Stimulated activated CD8-positive, alpha-beta memory T cell treated with anti-CD3 and anti-CD28 coated beads, Interleukin-4, amount 100 ng/mL, for 48 hours (primary cell): ENCODE measurements around the gene UBR1.
"Not testable (repeated sequence)": the region's sequence is repeated elsewhere in the genome, so short reads cannot be mapped to it uniquely, and the experiment has no call there.

Source experiments
- DNase-seq: peaks from one replicate; pipeline ENCODE4 v3.0.0-alpha.2; 2020

The UBR1 gene

DNA sequence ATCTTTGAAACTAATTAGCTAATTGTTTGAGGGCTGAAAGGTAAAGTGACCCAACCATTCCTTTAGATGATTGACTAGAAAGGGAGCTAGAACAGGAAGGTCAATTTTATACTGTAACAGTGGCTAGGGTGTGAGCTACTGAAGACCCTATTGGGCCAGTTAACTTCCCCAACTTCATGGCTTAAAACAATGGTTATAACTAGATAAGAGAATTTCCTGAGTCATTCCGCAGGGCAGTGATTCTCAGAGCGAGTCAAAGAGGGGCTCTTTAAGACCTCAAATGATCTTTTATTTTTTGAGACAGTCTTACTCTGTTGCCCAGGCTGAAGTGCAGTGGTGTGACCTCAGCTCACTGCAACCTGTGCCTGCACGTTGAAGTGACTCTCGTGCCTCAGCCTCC lies 151.5 kb downstream of the UBR1 start:
- no peak for DNase-seq

DNA sequence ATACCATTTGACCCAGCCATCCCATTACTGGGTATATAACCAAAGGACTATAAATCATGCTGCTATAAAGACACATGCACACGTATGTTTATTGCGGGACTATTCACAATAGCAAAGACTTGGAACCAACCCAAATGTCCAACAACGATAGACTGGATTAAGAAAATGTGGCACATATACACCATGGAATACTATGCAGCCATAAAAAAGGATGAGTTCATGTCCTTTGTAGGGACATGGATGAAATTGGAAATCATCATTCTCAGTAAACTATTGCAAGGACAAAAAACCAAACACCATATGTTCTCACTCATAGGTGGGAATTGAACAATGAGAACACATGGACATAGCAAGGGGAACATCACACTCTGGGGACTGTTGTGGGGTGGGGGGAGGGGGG lies 156.9 kb downstream of the UBR1 start:
- not testable (repeated sequence) for DNase-seq

DNA sequence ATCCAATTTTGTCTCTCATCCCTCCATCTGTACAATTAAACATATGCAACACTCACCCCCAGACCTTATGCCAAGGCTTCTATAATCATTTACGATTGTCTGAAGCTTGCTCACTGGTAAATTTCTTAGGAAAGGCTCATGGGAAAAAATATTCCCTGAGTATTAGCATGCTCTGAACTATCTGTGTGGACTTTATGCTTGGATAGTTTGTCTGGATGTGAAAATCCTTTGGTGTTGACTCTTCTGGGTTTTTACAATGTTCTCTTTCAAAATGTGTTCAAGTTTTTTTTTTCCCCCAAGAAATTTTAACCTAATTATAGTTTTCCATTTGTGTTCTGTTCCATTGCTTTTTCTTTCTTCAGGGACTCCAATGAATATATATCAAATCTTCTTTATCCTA lies 165.3 kb downstream of the UBR1 start:
- DNase-seq, result no peak

DNA sequence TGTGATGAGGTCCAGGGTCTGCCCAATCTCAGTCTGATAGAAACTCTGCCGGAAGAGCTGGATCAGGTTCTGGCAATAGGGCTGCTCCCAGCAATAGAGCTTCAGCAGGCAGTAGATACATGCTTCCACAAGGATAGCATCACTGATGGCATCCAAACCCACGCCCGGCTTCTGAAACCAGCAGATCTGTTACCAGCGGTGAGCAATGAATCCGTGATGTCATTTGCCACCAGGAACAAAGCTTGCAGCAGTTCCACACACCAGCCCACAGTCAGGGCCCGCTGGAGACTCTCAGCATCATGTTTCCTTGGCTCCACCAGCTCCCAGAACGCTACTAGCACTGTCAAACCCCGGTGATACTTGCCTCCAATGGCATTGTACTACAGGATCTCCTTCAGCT lies 166.0 kb downstream of the UBR1 start:
- DNase-seq, result no peak

DNA sequence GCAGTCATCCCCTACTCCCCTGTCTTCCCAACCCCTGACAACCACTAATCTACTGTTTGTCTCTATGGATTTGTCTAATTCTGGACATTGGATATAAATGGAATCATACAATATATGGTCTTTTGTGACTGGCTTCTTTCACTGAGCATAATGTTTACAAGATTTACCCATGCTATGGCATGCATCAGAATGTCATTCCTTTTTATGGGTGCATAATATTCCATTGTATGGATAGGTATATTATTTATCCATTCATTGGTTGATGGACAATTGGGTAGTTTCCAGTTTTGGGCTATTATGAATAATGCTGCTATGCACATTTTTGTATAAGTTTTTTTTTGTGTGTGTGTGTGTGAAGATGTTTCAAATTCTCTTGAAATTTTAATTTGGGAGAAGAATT lies 168.7 kb downstream of the UBR1 start:
- no peak for DNase-seq

DNA sequence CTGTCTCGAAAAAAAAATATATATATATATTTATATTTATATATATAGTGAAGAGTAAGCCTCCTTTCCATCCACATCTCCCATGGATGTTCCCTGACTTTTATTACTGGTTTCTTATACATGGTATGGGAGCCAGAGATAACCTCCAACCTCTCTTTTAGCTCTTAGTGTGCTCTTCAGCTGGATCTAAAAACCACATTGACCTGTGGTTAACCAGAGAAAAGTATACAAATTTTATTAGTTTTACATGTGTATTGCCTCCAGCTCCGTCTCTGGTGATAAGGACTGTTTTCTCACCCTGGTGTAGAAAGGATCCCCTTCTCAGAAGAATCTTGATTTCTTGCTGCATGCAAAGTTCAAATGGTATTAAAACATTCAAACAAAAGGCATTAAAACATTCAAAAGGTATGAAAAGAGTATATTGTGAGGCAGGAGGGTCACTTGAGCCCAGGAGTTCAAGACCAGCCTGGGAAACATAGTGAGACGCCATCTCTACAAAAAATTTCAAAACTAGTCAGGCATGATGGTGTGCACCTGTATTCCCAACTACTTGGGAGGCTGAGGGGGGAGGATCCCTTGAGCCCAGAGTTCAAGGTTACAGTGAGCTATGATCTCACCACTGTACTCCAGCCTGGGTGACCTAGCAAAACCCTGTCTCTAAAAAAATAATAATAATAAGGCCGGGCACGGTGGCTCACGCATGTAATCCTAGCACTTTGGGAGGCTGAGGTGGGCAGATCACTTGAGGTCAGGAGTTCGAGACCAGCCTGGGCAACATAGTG lies 171.8 kb downstream of the UBR1 start:
- no peak for DNase-seq

DNA sequence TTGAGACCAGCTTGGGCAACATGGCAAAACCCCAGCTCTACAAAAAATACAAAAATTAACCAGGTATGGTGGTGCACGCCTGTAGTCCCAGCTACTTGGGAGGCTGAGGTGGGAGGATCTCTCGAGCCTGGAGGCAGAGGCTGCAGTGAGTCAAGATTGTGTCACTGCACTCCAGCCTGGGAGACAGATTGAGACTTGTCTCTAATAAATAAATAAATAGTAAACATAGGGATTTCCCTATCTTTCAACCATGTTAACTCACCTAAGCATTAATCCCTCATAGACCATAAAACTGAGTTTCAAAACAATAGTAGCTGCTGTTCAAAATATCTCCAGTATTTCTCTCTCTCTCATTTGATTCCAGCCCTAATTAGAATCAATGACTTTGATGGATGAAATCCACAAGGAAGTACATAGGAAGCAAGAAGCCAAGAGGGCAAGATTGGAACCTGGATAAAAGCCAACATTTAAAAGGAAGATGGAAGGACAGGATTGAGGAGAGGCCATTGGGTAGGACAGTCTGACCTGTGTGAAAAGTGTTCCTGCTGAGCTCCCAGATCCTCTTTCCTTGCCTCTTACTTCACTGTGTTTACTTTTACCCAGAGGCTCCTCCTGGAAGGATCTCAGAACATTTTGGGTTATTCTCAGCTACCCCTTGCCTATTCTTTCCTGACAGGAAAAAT lies 172.9 kb downstream of the UBR1 start:
- DNase-seq, result no peak

DNA sequence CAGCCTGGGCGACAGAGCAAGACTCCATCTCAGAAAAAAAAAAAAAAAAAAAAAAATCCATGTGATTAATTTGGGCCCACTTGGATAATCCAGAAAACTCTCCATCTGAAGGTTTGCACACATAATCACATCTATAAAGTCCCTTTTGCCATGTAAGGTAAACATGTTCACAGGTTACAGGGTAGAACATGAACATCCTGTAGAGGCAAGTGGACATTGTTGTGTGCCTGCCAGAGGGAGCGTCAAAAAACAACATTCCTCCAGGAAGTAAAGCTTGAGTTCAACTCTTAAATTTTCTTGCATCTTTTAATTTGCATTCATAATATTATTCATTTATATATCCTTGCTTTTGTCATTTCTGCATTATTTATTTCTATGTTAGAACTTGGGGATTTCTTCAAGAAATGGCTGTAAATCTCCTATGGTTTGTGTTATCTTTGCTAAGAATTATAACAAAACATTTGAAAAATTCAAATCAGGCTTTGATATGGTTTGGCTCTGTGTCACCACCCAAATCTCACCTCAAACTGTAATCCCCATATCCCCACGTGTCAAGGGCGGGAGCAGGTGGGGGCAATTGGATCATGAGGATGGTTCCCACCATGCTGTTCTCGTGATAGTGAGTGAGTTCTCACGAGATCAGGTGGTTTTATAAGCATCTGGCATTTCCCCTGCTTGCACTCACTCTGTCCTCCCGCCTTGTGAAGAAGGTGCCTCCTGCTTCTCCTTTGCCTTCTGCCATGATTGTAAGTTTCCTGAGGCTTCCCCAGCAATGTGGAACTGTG lies 173.9 kb downstream of the UBR1 start:
- no peak for DNase-seq

DNA sequence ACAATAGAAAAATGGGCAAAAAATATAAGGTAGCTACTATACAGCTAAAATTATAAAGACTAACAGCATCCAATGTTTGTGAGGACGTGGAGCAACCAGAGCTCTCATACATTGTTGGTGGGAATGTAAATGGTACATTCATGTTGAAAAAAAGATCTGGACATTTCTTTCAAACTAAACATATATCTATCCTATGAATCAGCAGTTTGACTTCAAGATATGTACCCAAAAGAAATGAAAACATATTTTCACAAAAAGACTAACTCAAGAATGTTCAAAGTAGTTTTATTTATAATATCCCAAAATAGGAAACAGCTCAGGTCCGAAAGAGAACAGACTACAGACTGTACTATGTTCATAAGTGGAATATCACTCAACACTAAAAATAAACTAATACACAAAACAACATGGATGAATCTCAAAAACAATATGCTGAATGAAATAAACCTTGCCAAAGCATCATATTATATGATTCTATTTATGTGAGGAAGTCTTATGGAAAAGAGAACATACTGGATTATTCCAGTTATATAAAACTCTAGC lies 176.5 kb downstream of the UBR1 start:
- no peak for DNase-seq

DNA sequence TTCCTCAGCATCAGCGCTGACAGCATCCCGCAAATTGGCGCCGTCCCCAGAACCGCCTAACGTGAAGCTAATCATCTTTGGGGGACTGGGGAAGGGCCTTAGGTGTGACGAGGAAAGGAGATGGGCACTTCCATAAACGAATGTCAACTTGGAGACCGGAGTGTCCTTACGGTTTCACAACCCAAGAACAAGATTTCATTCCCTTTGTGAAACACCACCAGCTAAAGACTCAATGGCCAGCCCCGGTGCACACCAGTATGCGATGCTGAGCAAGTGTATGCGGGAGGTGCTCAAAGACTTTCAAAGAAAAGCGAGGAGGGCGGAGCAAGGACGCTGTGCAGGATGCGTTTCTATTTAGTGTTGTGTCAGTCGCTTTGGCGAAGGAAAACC lies 184.5 kb downstream of the UBR1 start:
- peak; percentile 60 for DNase-seq

DNA sequence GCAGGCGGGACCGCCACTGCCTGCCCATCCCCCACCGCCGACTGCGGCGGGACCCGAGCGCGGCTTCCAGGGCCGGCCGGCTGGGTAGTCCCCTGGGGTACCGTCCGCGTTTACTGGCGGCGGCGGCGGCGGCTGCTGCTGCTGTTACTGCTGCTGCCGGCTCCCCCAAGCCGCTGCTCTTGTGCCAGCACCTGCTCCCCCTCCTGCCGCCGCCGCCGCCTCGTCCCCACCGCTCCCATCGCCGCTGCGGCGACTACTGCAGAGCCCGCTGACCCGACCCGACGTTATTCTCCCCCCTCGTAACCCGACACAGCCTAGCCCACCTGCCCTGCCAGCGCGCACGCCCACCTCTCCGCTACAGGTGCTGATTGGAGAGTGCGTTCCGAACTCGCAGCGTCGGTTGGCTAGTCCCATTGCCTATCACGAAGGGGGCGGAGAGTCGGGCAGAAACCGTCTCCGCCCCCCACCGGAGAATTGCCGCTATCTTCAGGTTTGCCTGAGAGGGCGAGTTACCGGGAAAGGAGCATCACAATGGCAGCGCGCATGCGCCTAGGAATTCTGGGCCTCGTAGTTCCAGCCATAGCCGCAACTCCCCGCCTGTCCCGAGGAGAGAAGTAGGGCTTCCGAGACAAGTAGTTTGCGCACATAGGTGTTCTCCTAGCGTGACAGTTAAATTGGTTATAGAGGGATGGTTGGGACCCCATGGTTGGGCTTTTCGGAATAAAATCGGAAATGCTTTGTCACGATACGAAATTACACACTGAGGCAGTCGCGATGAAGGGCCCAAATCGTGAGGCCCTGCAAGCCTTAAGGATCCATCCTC lies 185.1 kb downstream of the UBR1 start, which contains the start of gene TTBK2:
Gene TTBK2, minus strand, starts transcription at position 260 of the 823 bp plus-strand sequence. CDS start 42,161 bp downstream, outside the sequence.
- DNase-seq, result peak; percentile 97

DNA sequence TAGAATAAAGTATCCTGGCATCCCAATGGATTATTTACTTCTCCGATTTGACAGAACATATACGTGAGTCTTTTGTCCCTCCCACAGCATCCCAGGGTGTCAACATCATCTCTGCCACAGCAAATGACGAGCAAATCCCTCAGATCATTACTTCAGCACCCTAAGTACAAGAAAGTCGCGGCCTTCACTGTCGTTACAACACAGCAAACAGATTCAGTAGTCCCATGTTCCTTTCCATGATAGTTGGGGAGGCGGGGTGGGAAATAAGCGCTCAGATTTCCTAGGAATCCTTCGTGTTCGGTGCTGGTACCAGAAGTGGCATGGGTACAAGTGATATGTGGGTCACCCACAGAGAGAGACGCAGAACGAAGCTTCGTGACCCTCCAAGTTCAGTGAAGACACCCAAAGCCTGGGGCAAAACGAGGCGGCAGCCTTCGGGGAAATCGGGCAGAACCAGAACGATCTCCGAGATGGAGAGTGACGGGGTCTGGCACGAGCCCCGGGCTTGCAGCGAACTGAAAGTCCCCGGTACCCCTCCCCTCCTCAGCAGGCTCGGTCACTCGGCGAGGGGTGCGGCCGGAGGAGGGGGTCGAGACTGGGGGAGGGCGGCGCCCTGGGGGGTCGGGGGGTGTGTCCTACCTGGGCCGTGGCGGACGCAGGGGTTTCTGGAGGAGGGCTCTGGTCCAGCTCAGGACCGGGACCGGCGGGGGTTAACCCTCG lies 185.9 kb downstream of the UBR1 start:
- peak; percentile 49 for DNase-seq

DNA sequence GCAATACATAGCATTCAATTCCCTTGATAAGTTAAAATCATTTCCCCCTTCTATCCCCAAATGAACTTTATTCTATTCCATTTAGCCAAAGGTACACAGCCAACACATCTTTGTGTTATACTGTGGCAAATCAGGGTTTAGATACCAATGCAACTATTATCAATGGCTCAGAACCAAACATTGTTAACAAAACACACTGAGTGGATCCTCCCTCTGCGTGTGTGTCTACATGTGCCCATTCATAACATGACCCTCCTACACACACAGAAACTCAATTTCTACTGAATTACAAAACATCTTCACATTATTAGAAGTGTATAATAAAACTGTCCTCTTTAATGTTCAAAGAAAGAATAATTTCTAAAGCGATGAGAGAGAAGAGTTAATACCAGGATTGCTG lies 186.5 kb downstream of the UBR1 start:
- DNase-seq, result no peak

DNA sequence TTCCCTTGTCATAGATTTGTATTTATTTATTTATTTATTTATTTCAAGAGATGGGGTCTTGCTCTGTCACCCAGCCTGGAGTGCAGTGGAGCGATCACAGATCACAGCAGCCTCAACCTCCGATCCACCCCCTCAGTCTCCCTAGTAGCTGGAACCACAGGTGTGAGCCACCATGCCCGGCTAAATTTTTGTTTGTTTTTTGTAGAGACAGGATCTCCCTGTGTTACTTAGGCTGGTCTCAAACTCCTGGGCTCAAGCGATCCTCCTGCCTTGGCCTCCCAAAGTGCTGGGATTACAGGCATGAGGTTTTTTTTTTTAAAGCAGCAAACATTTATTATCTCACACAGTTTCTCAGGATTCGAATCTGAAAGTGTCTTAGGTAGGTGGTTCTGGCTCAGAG lies 187.8 kb downstream of the UBR1 start:
- DNase-seq, result no peak

DNA sequence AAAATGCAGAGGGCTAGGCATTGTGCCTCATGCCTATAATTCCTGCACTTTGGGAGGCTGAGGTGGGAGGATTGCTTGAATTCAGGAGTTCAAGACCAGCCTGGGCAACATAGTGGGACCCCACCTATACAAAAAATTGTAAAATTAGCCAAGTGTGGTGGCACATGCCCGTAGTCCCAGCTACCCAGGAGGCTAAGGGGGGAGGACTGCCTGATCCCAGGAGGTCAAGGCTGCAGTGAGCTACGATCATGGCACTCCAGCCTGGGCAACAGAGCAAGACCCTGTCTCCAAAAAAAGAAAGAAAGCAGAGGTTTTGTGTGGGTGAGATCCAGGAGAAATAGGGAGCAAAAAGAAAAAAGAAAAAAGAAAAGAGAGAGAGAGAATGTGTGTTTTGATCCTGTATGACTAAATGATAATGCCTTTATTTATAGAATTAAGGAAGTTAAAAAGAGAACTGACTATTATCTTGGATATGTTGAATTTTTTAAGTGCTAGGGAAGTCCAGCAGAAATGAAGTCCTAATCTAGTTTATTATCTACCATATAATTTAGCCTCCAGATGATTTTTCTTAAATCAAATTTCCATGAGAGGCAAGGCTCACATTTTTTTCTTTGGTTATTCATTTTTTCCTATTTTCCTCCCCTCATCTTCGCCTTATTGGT lies 190.1 kb downstream of the UBR1 start:
- no peak for DNase-seq

DNA sequence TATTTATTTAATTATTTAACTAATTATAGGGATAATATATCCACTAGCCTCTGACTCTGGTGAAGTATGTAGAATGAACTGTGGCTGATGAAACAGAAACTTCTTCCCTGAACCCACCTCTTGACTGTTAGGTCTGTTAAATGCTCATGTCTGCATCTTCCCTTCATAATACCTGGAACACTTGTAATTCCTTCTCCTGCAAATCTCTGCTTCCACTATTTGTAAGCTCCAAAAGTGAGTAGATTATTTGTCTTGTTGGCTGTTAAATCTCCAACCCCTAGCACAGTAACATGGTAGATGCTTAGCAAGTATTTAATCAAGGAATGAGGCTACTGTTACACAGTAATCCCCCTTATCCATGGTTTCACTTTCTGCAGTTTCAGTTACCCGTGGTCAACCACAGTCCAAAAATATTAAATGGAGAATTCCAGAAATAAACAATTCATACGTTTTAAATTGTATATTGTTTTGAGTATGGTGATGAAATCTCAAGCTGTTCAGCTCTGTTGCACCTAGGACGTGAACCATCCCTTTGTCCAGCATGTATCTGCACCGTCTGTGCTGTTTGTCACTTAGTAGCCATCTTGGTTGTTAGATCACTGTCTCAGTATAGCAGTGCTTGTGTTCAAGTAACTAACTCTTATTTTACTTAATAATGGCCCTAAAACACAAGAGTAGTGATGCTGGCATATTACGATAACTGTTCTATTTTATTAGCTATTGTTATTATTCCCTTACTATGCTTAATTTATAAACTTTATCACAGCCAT lies 190.9 kb downstream of the UBR1 start:
- no peak for DNase-seq

DNA sequence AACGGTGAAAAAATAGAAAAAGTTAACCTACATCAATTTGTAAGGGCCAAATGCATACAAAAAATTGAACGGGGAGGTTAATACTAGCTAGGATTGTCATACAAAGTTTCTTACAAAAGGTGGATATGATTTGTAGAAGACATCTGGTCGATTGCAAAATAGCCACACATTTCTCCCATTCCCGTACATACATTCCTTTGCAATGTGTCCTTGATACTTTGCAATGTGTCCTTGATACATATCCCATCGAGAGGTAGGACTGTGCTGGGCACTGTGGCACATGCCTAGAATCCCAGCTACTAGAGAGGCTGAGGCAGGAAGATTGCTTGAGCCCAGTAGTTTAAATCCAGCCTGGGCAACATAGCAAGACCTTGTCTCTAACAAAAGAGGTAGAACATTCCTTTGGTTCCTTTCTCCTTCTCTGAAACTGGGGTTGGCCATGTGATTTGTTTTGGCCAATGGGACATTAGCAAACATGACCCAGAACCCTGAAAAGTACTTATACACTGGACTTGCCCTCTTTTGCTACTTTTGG lies 194.7 kb downstream of the UBR1 start:
- no peak for DNase-seq

DNA sequence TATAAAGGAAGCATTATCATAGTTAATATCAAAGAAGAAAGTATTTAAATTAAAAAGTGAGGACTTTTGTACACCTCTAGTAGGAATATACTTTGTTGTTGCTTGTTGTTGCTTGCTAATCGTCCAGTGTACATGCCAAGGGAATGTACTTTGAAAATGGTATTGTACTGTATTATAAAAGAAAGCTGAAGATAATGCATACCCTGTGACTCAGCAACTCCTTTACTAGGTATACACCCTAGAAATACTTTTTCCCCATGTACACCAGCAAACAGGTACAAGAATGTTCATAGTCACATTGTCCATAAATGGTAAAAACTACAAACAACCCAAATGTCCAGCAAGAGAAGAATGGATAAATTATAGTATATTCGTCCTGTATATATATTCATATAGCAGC lies 197.3 kb downstream of the UBR1 start:
- DNase-seq, result no peak

DNA sequence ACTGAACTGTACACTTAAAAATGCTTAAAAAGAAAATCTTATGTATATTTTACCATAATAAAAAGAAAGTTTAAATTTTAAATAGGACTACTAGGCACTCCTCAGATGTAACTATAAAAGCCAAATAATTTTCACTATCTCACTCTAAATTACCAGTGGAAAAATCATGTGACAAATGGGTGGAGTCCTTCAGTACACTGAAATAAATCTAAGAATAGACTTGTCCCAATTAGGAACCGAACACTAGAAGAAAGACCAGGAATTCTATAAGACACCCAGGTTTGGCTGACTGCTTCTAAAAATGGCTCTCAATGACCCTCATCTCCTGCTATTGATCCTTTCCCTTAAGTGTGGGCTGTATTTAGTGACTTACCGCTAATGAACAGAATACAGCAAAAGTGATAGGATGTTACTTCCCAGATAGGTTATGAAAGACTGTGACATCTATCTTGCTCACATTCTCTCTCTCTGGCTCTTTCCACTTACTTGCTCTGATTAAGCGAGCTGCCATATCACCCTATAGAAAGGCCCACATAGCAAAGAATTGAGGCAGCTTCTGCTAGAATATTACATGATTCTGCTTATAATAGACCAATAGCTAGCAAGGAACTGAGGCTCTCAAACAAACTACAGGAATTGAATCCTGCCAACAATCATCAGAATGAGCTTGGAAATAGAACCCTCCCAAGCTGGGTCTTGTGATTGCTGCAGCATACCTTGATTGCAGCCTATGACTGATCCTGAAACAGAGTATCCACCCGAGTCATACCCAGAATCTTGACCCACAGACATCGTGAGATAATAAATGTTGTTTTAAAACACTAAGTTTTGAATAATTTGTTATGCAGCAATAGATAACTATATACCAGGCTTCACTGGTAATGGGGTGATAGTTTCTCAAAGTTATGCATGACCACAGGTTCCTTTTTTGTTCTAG lies 202.2 kb downstream of the UBR1 start:
- DNase-seq, result no peak
